IgD-negative memory B cell (primary cell): ENCODE results near the gene ZNF628. TPM values are rescaled to one million over a fixed set of nuclear protein-coding genes. Genes with fewer than 3 reads are reported as not detected.
"Not testable (repeated sequence)": the region's sequence is repeated elsewhere in the genome, so short reads cannot be mapped to it uniquely, and the experiment has no call there.

ENCODE experiments used
- H3K27ac Mint-ChIP-seq, 3 donors: one replicate each; pipeline ENCODE4 v1.8.0; 2020 to 2022; ENCODE audit warnings: mild to moderate bottlenecking in 3 of 3, mixed read lengths in 3 of 3, moderate library complexity in 1 of 3
- H3K27me3 Mint-ChIP-seq: one replicate; pipeline ENCODE4 v1.8.0; 2021; ENCODE audit warnings: mixed read lengths
- H3K36me3 Mint-ChIP-seq: one replicate; pipeline ENCODE4 v1.8.0; 2020; ENCODE audit warnings: mild to moderate bottlenecking, mixed read lengths
- H3K4me1 Mint-ChIP-seq, 3 donors: one replicate each; pipeline ENCODE4 v1.8.0; 2020 to 2022; ENCODE audit warnings: mixed read lengths in 3 of 3, mild to moderate bottlenecking in 1 of 3
- H3K4me3 Mint-ChIP-seq, 4 donors: one replicate each; pipeline ENCODE4 v1.8.0; 2020 to 2022; ENCODE audit warnings: mild to moderate bottlenecking in 4 of 4, mixed read lengths in 4 of 4, moderate library complexity in 3 of 4
- H3K9me3 Mint-ChIP-seq, 3 donors: one replicate each; pipeline ENCODE4 v1.8.0; 2020 to 2021; ENCODE audit warnings: mixed read lengths in 3 of 3, mild to moderate bottlenecking in 1 of 3
- polyA plus RNA-seq: library from polyadenylated mRNA; unstranded; fragments of 300-500 nt; fragmentation: Illumina TruSeq; gene quantifications from one replicate; pipeline ENCODE4 v1.2.3, GENCODE V29; 2021

ZNF628 gene
- polyA plus RNA-seq, 1 donor from 2014 or later: 0.34 TPM

DNA sequence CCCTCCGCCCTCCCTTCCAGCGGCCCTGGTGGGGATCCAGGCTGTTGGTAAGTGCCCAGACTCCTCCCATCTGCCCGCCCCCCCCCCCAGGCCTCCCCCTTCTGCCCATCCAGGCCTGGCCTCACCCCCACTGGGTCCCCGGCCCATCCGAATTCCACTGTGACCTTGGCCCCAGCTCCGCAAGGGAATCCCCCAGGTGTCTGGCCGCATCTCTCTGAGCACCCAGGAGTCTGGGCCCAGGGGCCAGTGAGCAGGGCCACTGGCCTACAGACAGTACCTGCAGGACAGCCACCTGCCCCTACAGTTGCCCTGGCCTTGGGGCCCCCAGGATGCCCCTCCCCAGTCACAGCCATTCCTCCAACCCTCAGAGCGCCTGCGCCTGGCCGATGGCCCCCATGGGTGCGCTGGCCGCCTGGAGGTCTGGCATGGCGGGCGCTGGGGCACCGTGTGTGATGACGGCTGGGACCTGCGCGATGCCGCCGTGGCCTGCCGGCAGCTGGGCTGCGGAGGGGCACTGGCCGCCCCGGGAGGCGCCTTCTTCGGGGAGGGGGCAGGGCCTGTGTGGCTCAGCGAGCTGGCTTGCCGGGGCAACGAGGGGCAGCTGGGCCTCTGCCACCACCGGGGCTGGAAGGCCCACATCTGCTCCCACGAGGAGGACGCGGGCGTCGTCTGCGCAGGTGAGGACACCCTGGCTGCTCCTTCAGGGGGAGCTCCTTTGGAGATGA lies 12.7 kb downstream of the ZNF628 start:
- H3K4me3 Mint-ChIP-seq: no peak overlapping the region
- H3K36me3 Mint-ChIP-seq: no peaks in the 10 kb centered on the region
- H3K27ac Mint-ChIP-seq: no peak overlapping the region
- H3K9me3 Mint-ChIP-seq: no peaks in the 10 kb centered on the region
- peaks cover 0 to 6% (median 1%) of the 10 kb centered on the region in 3 donors for H3K4me1 Mint-ChIP-seq
- peaks cover 9% of the 10 kb centered on the region for H3K27me3 Mint-ChIP-seq

DNA sequence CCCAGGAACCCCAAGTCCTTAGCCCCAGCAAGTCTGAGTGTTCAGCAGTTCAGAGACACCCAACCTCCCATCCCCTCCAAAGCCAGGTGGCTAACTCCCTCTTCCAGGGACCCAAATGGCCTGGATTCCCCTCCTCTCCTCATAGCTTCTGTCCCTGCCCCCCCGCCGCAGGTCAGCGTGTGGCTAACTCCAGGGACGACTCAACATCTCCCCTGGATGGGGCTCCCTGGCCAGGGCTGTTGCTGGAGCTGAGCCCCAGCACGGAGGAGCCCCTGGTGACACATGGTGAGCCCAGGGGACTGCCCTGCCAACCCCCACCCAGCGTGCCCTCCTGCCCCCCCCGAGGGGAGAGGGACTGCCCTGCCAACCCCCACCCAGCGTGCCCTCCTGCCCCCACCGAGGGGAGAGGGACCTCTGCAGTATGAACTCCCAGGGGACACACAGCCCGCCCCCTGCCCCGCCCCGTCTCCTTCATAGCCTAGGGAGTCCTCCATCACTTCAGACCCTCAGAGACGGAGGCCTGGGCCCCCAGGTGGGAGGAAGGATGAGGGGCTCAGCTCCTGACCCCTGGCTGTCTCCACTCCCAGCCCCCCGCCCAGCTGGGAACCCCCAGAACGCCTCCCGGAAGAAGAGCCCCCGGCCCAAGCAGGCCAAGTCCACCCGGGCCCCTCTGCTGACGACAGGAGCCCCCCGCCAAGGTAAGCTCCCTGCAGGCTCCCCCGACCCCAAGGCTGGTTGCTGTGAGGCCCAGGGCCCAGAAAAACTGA lies 13.5 kb downstream of the ZNF628 start:
- Mint-ChIP-seq H3K27ac (no peak overlapping the region), H3K9me3 (no peaks in the 10 kb centered on the region), H3K27me3 (peaks cover 11% of the 10 kb centered on the region), H3K36me3 (no peaks in the 10 kb centered on the region), H3K4me1 (peaks cover 0 to 6% (median 1%) of the 10 kb centered on the region in 3 donors), H3K4me3 (no peak overlapping the region)

DNA sequence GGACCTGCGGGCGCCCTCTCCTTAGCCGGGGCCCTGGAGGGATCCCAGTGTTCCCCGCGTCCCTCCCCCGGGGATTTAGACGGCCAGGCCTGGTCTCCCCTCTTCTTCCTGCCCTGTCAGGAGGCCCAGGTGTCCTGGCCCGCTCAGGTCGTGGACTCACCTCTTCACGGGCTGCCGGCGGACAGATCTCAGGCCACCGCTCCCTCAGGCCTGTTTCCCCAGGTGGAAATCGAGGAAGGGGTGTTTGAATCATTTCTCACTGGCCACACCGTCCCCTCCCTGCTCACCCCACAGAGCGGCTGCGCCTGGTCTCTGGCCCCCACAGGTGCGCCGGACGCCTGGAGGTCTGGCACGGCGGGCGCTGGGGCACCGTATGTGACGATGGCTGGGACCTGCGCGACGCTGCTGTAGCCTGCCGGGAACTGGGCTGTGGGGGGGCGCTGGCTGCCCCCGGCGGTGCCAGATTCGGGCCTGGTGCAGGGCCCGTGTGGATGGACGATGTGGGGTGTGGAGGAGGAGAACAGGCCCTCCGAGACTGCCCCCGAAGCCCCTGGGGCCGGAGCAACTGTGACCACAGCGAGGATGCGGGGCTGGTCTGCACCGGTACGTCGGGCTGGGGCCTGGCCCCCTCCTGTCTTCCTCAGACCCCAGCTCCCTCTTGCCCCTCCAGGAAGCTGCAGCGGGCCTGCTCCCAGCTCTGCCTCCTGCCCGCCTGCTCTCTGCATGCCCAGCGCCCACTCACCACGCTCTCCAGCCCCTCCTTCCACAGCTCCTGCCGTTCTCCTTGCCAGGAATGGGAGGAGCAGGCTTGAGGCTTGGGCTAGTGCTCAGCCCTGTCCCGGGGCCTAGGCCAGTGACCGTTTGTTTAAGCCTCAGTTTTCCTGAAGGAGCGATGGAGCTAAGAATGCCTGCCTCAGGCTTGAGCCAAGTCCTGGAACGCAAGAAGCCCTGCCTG lies 14.3 kb downstream of the ZNF628 start:
- Mint-ChIP-seq H3K4me1 (peaks cover 0 to 6% (median 1%) of the 10 kb centered on the region in 3 donors), H3K27me3 (peaks cover 12% of the 10 kb centered on the region), H3K36me3 (no peaks in the 10 kb centered on the region), H3K9me3 (no peaks in the 10 kb centered on the region), H3K27ac (no peak overlapping the region), H3K4me3 (no peak overlapping the region)

DNA sequence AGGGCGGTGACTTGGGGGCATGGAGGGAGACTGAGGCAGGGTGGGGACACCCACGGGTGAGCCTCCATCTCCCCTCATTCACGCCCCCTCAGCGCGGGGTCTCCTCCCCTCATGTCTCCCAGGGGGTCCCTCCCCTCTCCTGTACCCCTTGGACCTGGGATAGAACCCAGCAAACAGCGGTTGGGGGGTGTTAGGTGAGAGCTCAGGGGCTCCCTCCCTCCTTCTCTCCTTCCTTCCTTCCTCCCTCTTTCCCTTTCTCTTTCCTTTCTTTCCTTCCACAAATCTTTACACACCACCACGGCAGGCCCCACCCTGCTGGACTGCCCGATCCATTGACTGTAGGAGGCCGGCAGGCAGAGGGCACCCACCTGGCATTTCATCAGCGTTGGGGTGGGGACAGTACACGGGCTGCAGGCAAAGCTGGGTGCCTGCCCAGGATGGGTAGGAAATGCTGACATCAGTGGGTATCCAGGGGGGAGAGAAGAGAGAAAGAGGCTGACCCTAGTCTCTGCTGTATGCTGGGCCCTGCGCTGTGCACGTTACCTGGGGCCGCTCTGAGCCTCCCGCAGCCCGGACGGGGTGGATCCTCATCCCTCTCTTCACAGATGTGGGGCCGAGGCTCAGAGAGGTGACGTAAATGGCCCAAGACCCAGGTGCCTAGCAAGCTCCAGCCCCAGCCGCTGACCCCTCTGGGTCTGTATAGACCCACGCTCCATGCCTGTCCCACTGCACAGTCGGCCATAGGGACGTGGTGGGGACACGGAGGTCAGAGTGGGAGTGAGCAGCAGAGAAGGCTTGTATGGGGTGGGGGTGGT lies 15.3 kb downstream of the ZNF628 start:
- Mint-ChIP-seq H3K27ac (no peak overlapping the region), H3K27me3 (peaks cover 12% of the 10 kb centered on the region), H3K4me3 (no peak overlapping the region), H3K4me1 (peaks cover 0 to 4% (median 0%) of the 10 kb centered on the region in 3 donors), H3K9me3 (no peaks in the 10 kb centered on the region), H3K36me3 (no peaks in the 10 kb centered on the region)

DNA sequence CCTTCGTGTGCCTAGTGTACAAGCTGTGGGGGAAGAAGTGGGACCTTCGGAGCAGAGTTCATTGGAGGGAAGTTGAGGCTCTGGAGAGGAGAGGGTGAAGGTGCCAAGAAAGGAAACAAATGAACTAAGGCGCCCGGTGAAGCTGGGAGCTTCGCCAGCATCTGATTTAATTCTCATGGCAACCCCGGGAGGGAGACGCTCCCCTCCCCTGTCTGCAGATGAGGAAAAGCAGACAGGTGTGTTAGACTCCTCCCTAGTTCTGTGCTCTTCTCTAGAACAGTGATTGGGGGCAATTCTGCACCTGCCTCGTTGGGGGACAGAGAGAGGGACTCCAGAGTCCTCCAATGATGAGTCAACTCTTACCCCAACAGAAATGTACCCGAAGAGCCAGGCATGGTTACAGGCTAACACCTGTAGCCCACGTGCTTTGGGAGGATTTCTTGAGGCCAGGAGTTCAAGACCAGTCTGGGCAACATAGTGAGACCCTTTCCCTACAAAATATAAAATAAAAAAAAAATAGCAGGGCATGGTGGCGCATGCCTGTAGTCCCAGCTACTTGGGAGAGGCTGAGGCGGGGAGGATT lies 16.0 kb downstream of the ZNF628 start:
- Mint-ChIP-seq H3K4me1 (peaks cover 0 to 2% (median 0%) of the 10 kb centered on the region in 3 donors), H3K27ac (no peak overlapping the region), H3K9me3 (no peaks in the 10 kb centered on the region), H3K27me3 (peaks cover 12% of the 10 kb centered on the region), H3K4me3 (no peak overlapping the region), H3K36me3 (no peaks in the 10 kb centered on the region)

DNA sequence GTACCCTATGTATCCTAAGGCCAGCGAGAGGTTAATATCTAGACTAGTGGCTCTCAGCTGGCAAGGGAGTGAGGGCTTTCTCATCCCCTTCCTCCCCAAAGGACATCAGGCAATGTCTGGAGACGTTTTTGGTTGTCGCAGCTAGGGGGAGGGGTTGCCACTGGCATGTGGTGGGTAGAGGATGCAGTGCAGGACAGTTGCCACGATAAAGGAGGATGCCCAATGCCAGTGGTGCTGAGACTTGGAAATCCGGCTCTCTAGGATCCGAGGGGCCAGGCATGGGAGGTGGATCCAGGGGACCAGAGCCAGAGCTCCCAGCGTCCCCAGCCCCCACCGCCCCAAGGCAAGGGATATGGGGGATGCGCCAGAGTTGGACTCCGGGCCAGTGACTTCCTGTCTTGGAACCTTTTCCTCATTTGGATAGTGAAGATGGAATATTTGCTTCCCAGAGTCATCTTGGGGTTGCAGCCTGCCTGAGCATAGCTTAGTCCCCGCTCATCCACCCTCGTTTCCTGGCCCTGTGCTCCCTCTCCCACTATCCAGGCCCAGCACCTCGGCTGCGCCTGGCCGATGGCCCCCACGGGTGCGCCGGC lies 16.7 kb downstream of the ZNF628 start:
- H3K27me3 Mint-ChIP-seq: peaks cover 12% of the 10 kb centered on the region
- H3K36me3 Mint-ChIP-seq: no peaks in the 10 kb centered on the region
- no peak overlapping the region for H3K4me3 Mint-ChIP-seq
- H3K27ac Mint-ChIP-seq: no peak overlapping the region
- H3K9me3 Mint-ChIP-seq: no peaks in the 10 kb centered on the region
- peaks cover 0 to 1% (median 0%) of the 10 kb centered on the region in 3 donors for H3K4me1 Mint-ChIP-seq

DNA sequence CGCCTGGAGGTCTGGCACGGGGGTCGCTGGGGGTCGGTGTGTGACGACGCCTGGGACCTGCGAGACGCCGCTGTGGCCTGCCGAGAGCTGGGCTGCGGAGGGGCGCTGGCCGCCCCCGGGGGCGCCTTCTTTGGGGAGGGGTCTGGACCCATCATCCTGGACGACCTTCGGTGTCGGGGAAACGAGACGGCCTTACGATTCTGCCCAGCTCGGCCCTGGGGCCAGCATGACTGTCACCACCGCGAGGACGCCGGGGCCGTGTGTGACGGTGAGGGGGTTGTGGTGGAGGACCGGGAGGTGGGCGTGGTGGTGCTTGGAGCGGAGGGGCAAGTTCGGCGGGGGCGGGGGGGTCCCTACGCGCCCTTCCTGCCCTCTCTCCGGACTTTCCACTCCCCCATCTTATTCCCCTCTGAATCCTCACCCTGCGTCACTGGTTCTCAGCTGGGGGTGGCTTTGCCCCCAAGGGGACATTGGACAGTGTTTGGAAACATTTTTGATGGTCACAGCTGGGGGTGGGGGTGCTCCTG lies 17.3 kb downstream of the ZNF628 start:
- H3K4me1 Mint-ChIP-seq: peaks cover 0 to 1% (median 0%) of the 10 kb centered on the region in 3 donors
- no peaks in the 10 kb centered on the region for H3K9me3 Mint-ChIP-seq
- H3K27me3 Mint-ChIP-seq: peaks cover 12% of the 10 kb centered on the region
- no peak overlapping the region for H3K4me3 Mint-ChIP-seq
- no peak overlapping the region for H3K27ac Mint-ChIP-seq
- H3K36me3 Mint-ChIP-seq: no peaks in the 10 kb centered on the region

DNA sequence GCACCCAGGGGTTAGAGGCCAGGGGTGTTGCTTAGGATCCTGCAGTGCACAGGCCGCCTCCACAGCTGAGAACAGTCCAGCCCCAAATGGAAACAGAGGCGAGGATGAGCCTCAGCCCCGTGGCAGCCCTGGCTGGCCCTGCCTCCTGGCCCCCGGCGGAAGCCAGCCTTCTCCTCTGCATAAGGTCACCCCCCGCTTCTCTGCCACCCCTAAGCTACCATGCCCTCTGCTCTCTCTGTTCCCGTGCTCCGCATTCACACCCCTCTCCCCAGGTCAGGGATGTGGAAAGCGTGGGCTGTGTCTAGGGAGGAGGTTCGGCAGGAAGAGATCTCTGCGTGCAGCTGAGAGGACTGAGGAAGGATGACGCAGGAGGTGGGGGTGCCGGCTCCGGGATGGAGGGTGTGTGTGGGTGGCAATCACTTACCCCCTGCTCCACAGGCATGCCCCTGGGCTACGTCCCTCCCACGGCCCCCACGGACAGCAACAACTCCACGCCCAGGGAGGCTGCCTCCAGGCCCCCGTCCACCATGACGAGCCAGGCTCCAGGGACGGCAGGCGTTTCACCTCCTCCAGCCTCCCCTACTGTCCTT lies 17.9 kb downstream of the ZNF628 start:
- no peaks in the 10 kb centered on the region for H3K9me3 Mint-ChIP-seq
- peaks cover 0 to 1% (median 0%) of the 10 kb centered on the region in 3 donors for H3K4me1 Mint-ChIP-seq
- no peaks in the 10 kb centered on the region for H3K36me3 Mint-ChIP-seq
- no peak overlapping the region for H3K27ac Mint-ChIP-seq
- H3K4me3 Mint-ChIP-seq: no peak overlapping the region
- H3K27me3 Mint-ChIP-seq: peaks cover 12% of the 10 kb centered on the region

DNA sequence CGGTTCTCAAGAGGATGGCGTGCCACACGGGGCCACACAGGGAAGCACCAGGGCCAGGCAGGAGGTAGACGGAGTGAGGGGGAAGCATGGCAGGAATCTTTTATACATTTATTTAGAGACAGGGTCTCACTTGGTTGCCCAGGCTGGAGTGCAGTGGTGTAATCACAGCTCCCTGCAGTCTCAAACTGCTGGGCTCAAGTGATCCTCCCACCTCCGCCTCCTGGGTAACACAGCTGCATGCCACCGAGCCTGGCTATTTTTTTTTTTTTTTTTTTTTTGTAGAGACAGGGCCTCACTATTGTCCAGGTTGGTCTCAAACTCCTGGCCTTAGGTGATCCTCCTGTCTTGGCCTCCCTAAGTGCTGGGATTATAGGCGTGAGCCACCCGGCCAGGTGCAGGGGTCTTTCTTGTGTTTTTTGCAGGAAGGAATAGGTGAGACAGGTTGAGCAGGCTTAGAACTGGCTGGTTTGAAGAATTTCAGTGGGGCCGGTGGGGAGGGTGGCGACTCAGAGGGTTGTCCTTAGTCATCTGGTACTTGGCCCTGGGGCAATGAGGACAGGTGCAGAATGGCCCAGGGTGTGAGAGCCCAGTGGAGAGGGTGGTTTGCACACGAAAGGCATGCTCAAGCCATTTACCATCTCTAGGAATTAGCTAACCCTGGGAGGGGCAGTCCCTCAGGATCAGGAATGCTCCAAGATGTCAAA lies 19.4 kb downstream of the ZNF628 start:
- Mint-ChIP-seq H3K27ac (no peak overlapping the region), H3K4me3 (peak overlapping the region in 1 of 4 donors; percentile 5), H3K4me1 (peaks cover 0 to 1% (median 0%) of the 10 kb centered on the region in 3 donors), H3K9me3 (no peaks in the 10 kb centered on the region), H3K36me3 (no peaks in the 10 kb centered on the region), H3K27me3 (peaks cover 12% of the 10 kb centered on the region)

DNA sequence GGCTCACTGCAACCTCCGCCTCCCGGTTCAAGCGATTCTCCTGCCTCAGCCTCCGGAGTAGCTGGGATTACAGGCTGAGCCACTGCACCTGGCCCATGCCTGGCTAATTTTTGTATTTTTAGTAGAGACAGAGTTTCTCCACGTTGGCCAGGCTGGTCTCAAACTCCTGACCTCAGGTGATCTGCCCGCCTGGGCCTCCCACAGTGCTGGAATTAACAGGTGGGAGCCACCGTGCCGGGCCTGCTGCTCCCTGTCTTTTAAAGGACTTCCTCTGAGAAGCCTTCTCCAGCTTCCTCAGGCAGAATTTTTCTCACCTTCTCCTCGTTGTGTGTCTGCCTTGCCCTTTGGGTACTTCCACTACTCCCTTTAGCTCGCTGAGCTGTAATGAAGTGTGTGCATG lies 20.4 kb downstream of the ZNF628 start:
- not testable (repeated sequence) for H3K9me3 Mint-ChIP-seq, H3K36me3 Mint-ChIP-seq, H3K4me1 Mint-ChIP-seq, H3K27ac Mint-ChIP-seq
- Mint-ChIP-seq H3K27me3 (peaks cover 12% of the 10 kb centered on the region), H3K4me3 (peak overlapping the region in 1 of 4 donors; percentile 68)

DNA sequence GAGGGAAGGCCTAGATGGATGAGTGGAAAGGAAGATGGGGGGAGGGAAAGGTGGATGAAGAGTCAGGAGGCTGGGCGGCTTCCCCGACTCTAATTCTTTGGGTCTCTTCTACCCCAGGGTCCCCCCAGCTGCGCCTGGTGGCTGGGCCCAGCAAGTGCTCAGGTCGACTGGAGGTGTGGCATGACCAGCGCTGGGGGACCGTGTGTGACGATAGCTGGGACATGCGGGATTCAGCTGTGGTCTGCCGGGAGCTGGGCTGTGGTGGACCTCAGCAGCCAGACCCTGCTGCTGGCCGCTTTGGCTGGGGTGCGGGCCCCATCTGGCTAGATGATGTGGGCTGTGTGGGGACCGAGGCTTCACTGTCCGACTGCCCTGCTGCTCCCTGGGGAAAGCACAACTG lies 21.3 kb downstream of the ZNF628 start:
- no peak overlapping the region for H3K27ac Mint-ChIP-seq
- peaks cover 8% of the 10 kb centered on the region for H3K27me3 Mint-ChIP-seq
- no peaks in the 10 kb centered on the region for H3K9me3 Mint-ChIP-seq
- peaks cover 1% of the 10 kb centered on the region for H3K36me3 Mint-ChIP-seq
- no peak overlapping the region for H3K4me3 Mint-ChIP-seq
- peaks cover 0 to 3% (median 1%) of the 10 kb centered on the region in 3 donors for H3K4me1 Mint-ChIP-seq

DNA sequence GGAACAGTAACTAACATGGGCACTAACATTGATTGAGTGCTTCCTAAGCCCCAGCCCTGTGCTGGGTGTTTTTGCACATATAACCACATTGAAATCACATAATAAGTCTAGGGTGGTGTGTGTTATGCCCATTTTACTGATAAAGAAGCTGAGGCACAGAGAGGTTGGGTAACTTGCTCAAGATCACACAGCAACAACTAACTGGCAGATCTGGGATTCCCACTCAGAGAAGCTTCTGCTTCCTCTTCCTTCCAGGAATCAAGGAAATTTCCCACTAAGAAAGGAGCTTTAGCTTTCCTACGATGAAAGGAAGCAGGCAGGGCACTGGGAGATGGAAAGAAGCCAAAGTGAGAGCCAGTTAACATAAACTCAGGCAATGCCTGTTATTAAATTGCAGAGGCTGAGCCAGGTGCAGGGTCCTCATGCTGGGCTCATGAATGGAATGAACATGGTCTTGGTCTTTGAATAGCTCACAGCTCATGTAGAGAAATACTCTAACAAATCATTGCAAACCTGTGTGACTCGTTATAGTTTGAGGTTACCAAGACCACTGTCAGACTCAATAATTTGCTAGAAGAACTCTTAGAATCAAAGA lies 21.9 kb downstream of the ZNF628 start:
- Mint-ChIP-seq H3K36me3 (peaks cover 3% of the 10 kb centered on the region), H3K4me3 (peak overlapping the region in 1 of 4 donors; percentile 29), H3K4me1 (peaks cover 4 to 5% (median 5%) of the 10 kb centered on the region in 3 donors), H3K27me3 (peaks cover 3% of the 10 kb centered on the region), H3K9me3 (no peaks in the 10 kb centered on the region), H3K27ac (no peak overlapping the region)
